Liver (tissue), 9 donors: Measurements from ENCODE around the gene RAB3IP. TPM values are rescaled to one million over a fixed set of nuclear protein-coding genes. Genes with fewer than 3 reads are reported as not detected.

Experiments
- DNase-seq: peaks from one replicate; pipeline ENCODE4 v3.0.0-alpha.2; 2017; ENCODE audit warnings: low spot score
- H3K27ac ChIP-seq, 2 donors: one replicate each; pipeline ENCODE4 v1.7.0; 2013; ENCODE audit warnings: inconsistent platforms in 2 of 2, low read length in 2 of 2, control low read depth in 1 of 2, low read depth in 1 of 2, mild to moderate bottlenecking in 1 of 2
- H3K27me3 ChIP-seq, 4 donors: one replicate each; pipeline versions ENCODE4 v1.6.1 to v1.7.0; 2013; ENCODE audit warnings: low read length in 3 of 4, inconsistent platforms in 1 of 4, mild to moderate bottlenecking in 1 of 4, moderate library complexity in 1 of 4; ENCODE audit not compliant: control insufficient read depth in 4 of 4, insufficient read depth in 4 of 4
- H3K36me3 ChIP-seq, 4 donors: one replicate each; pipeline versions ENCODE4 v1.6.1 to v1.7.0; 2013; ENCODE audit warnings: low read length in 3 of 4, mild to moderate bottlenecking in 3 of 4, low read depth in 1 of 4, moderate library complexity in 1 of 4; ENCODE audit not compliant: control insufficient read depth in 4 of 4, insufficient read depth in 3 of 4
- H3K4me1 ChIP-seq, 4 donors: one replicate each; pipeline versions ENCODE4 v1.6.1 to v1.7.0; 2013; ENCODE audit warnings: low read length in 3 of 4, mild to moderate bottlenecking in 3 of 4, moderate library complexity in 1 of 4; ENCODE audit not compliant: control insufficient read depth in 4 of 4, insufficient read depth in 4 of 4
- H3K4me3 ChIP-seq, 3 donors: one replicate each; pipeline versions ENCODE4 v1.6.1 to v1.7.0; 2013; ENCODE audit warnings: low read length in 3 of 3, control low read depth in 1 of 3, low read depth in 1 of 3, mild to moderate bottlenecking in 1 of 3
- H3K9ac ChIP-seq, 2 donors: one replicate each; pipeline ENCODE4 v1.7.0; 2013; ENCODE audit warnings: low read length in 2 of 2, mild to moderate bottlenecking in 2 of 2, moderate library complexity in 2 of 2, control low read depth in 1 of 2, low read depth in 1 of 2
- H3K9me3 ChIP-seq, 4 donors: one replicate each; pipeline versions ENCODE4 v1.6.1 to v1.7.0; 2013; ENCODE audit warnings: low read length in 3 of 4; ENCODE audit not compliant: control insufficient read depth in 4 of 4
- ATF3 ChIP-seq: IDR thresholded peaks from 2 replicates; pipeline ENCODE4 v1.6.1; 2016; ENCODE audit warnings: antibody characterized with exemption
- CTCF ChIP-seq: fragments of 150-350 bp; IDR thresholded peaks from 2 replicates; pipeline ENCODE4 v1.5.1; 2017; ENCODE audit warnings: improper control_type of control experiment, low read depth, low read length; ENCODE audit not compliant: missing input control
- EGR1 ChIP-seq, 2 donors: IDR thresholded peaks; 2 replicates each; pipeline ENCODE4 v1.6.1; 2016 to 2018; ENCODE audit warnings: antibody characterized with exemption in 2 of 2, low read depth in 2 of 2
- FOXA1 ChIP-seq: IDR thresholded peaks from 2 replicates; pipeline ENCODE4 v1.6.1; 2016; ENCODE audit warnings: antibody characterized with exemption
- HNF4A ChIP-seq, 2 donors: conservative IDR thresholded peaks; 2 replicates each; pipeline ENCODE4 v1.6.1; 2016; ENCODE audit warnings: antibody characterized with exemption in 2 of 2, mild to moderate bottlenecking in 2 of 2
- JUND ChIP-seq, 2 donors: IDR thresholded peaks; 2 replicates each; pipeline ENCODE4 v1.6.1; 2016; ENCODE audit warnings: antibody characterized with exemption in 2 of 2
- MAX ChIP-seq: IDR thresholded peaks from 2 replicates; pipeline ENCODE4 v1.6.1; 2016; ENCODE audit warnings: antibody characterized with exemption
- NR2F2 ChIP-seq: IDR thresholded peaks from 2 replicates; pipeline ENCODE4 v1.6.1; 2016; ENCODE audit warnings: antibody characterized with exemption
- REST ChIP-seq: IDR thresholded peaks from 2 replicates; pipeline ENCODE4 v1.6.1; 2016; ENCODE audit warnings: antibody characterized with exemption, mild to moderate bottlenecking
- RXRA ChIP-seq, 2 donors: IDR thresholded peaks; 2 replicates each; pipeline ENCODE4 v1.6.1; 2017 to 2018; ENCODE audit warnings: antibody characterized with exemption in 2 of 2, mild to moderate bottlenecking in 1 of 2
- TAF1 ChIP-seq: conservative IDR thresholded peaks from 2 replicates; pipeline ENCODE4 v1.6.1; 2016; ENCODE audit warnings: antibody characterized with exemption, mild to moderate bottlenecking
- YY1 ChIP-seq: IDR thresholded peaks from 2 replicates; pipeline ENCODE4 v1.6.1; 2016; ENCODE audit warnings: antibody characterized with exemption, mild to moderate bottlenecking
- ZBTB33 ChIP-seq: IDR thresholded peaks from 2 replicates; pipeline ENCODE4 v1.6.1; 2016; ENCODE audit warnings: antibody characterized with exemption
- WGBS: extraction: QIAGEN DNeasy Blood & Tissue Kit; methylation state at CpG from one replicate; pipeline ENCODE4 v1.1.7; 2013; 5-methylcytosine and 5-hydroxymethylcytosine counted together
- polyA plus RNA-seq, 2 donors: library from polyadenylated mRNA; stranded (reverse) in 1 of 2; unstranded in 1 of 2; fragments of 200-250 nt in 1 of 2; fragments of >200 nt in 1 of 2; fragmentation: Nextera tagmentation in 1 of 2; extraction: Ambion mirVana in 1 of 2; gene quantifications; one replicate each; pipeline versions ENCODE4 v1.2.1 to v1.2.3, GENCODE V29; 2013 to 2015
- total RNA-seq, 2 donors: library from RNA; depleted of rRNA; stranded (reverse); fragments of >200 nt; gene quantifications; one replicate each; pipeline ENCODE4 v1.2.3, GENCODE V29; 2014
- donor health status: healthy.
- donor health status: healthy.
- donor health status: healthy.
- donor health status: healthy.
- donor health status: healthy.

Gene RAB3IP
- total and polyA plus RNA-seq, 4 donors: 5.7 to 35.3 (median 14.3) TPM

- Histone ChIP-seq H3K36me3 (no peaks in the 10 kb centered on the region), H3K9ac (no peak overlapping the region), H3K4me3 (no peak overlapping the region), H3K27ac (no peak overlapping the region), H3K9me3 (no peaks in the 10 kb centered on the region), H3K4me1 (no peaks in the 10 kb centered on the region), H3K27me3 (no peaks in the 10 kb centered on the region)
- 95% methylated on average over 3 of the region's 3 CpGs for WGBS
- no peak for TF ChIP-seq NR2F2
- TF ChIP-seq EGR1 (IDR thresholded peaks at IDR 0.05; ENCODE audit: low read depth in 2 of 2): no peak
- no peak for TF ChIP-seq CTCF
- DNase-seq: no peak
Measured at GRCh38 chr12:69708649-69709048, 30.0 kb upstream of the RAB3IP start.

GRCh38 chr12:69712826-69713225, 25.8 kb upstream of the RAB3IP start:
- no peak overlapping the region for H3K9ac ChIP-seq
- H3K27me3 ChIP-seq: no peaks in the 10 kb centered on the region
- H3K9me3 ChIP-seq: no peaks in the 10 kb centered on the region
- no peak for DNase-seq
- WGBS: 98% methylated on average over 2 of the region's 2 CpGs
- no peaks in the 10 kb centered on the region for H3K4me1 ChIP-seq
- H3K27ac ChIP-seq: no peak overlapping the region
- no peaks in the 10 kb centered on the region for H3K36me3 ChIP-seq
- H3K4me3 ChIP-seq: no peak overlapping the region
- TF ChIP-seq HNF4A (conservative IDR thresholded peaks at IDR 0.05): no peak
- TF ChIP-seq REST: no peak
- no peak for TF ChIP-seq FOXA1
- no peak for TF ChIP-seq MAX
- no peak for TF ChIP-seq RXRA (IDR thresholded peaks at IDR 0.05)
- no peak for TF ChIP-seq ATF3
- no peak for TF ChIP-seq ZBTB33

- 77% methylated on average over 3 of the region's 3 CpGs for WGBS
- Histone ChIP-seq H3K36me3 (no peaks in the 10 kb centered on the region), H3K9me3 (no peaks in the 10 kb centered on the region), H3K27ac (no peak overlapping the region), H3K4me1 (no peaks in the 10 kb centered on the region), H3K27me3 (no peaks in the 10 kb centered on the region), H3K4me3 (no peak overlapping the region), H3K9ac (no peak overlapping the region)
- TF ChIP-seq MAX (no peak), TAF1 (no peak), EGR1 (IDR thresholded peaks at IDR 0.05; ENCODE audit: low read depth in 2 of 2) (no peak), JUND (IDR thresholded peaks at IDR 0.05) (no peak), YY1 (no peak)
- no peak for DNase-seq
Measured at GRCh38 chr12:69714542-69714941, 24.1 kb upstream of the RAB3IP start.
